T47D (cell line): ENCODE measurements around the gene SERPINA7.

Experiments
- DNase-seq, 2 experiments: peaks; one replicate each; pipeline versions ENCODE4 v3.0.0 to v3.0.0-alpha.2; 2011 to 2012; ENCODE audit warnings: low read depth in 1 of 2, low spot score in 1 of 2
- JUND ChIP-seq: IDR thresholded peaks from 2 replicates; pipeline ENCODE4 v1.6.1; 2012; ENCODE audit warnings: low read depth
- in situ Hi-C: cut with HindIII; loops from 2 replicates; pipeline ENCODE4 v1.10.0; 2016; ENCODE audit warnings: low sequenced_read_pairs, low pct_unique_long_range_greater_than_20kb

Gene SERPINA7, protein sequence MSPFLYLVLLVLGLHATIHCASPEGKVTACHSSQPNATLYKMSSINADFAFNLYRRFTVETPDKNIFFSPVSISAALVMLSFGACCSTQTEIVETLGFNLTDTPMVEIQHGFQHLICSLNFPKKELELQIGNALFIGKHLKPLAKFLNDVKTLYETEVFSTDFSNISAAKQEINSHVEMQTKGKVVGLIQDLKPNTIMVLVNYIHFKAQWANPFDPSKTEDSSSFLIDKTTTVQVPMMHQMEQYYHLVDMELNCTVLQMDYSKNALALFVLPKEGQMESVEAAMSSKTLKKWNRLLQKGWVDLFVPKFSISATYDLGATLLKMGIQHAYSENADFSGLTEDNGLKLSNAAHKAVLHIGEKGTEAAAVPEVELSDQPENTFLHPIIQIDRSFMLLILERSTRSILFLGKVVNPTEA

DNA sequence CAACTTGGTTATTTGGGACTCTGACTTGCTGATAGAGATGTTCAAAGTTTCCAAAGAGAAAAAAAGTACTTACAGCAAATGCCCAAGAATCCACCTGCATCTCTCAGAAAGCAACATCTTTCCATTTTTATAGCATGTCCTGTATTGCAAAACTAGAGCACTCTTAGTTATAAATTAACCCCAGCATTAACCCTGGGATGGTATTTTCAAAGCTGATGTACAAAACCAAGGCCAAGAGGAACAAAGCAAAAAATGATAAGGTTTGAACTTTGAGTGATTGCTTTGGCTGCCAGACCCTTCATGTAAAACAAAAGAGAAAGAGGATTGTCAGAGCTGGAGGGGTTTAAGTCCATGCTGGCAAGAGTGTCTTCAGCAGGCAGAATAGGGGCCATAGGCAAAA, at the start of gene SERPINA7:
SERPINA7 (minus strand) TSS at position 103 of the 400 bp plus-strand sequence. CDS start 1,669 bp downstream, outside the sequence.
- TF ChIP-seq JUND, result no peak
- in situ Hi-C loops, result no loop called here
- DNase-seq, result no peak

DNA sequence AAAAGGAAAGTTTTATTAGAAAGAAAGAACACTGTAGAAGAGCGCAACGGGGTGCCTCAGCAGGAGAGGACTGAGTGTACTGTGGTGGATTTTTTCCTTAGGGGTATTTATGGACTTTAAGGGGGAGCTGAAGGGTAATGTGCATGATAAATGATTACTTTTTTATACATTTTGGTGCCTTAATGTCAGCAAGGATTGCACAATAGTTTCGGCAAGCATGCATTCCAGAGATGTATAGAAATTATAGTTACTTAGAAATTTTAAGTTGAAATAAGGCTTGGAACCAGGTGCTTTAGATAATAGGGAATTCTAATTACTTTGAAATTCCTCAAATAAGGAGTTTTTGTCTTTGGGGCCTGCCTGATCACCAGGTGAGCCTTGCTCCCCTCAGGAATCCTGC, 30.5 kb upstream of the SERPINA7 start:
- no peak for DNase-seq
- in situ Hi-C loops, result no loop called here
- TF ChIP-seq JUND, result no peak

DNA sequence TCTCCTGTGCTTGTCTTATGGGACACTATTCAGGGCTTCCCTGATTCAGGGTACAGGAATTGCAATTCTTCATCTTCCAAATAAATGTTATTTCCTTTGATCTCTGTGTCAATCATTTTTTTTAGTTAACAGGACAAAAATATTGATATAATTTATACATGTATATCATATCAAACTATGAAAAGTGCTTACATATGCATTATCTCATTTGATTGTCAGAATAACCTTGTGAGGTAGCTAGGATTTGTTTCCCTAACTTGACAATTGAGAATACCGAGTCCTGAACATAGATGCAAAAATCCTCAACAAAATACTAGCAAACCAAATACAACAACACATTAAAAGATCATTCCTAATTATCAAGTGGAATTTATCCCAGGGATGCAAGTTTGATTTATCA, 11.5 kb upstream of the SERPINA7 start:
- DNase-seq, result no peak
- in situ Hi-C loops, result no loop called here
- no peak for TF ChIP-seq JUND

DNA sequence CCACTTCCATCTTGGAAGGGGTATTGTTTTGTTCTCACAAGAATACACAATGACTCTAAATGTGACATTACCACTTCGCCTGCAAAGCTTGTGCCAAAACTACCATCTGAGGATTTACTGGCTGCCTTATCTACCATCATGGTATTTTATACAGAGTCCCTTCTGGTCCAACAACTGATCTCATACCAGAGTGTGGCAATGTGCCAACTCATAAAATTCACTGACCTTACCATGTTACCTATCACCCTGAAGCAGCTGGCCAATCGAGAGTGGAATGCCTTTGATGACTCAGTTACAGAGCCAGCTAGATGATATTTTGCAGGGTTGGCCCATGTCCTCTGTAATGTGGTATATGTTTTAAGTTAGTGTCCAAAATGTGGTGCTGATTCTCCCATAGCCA, 3.8 kb upstream of the SERPINA7 start:
- in situ Hi-C loops, result no loop called here
- peak in 1 of 2 experiments; percentile 12 for DNase-seq
- TF ChIP-seq JUND, result no peak

DNA sequence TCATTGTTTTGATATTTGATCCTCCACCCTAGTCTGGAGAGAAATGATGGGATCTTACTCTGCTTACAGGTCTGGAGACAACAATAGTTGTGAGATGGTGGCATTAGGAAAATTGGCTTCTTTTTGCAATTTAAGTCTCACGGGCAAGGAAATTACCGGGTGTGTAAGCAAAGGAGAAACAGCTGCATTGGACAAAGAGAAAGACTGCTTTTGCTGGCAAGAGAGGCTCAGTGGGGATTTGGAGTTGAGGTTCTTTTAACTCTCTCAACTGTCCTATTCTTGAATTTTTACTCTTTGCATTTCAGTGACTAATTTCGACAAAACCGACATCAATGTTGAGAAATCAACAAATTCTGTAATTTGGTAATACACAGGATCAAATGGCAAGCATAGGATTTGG, 2.3 kb upstream of the SERPINA7 start:
- in situ Hi-C loops, result no loop called here
- TF ChIP-seq JUND, result no peak
- DNase-seq, result no peak

DNA sequence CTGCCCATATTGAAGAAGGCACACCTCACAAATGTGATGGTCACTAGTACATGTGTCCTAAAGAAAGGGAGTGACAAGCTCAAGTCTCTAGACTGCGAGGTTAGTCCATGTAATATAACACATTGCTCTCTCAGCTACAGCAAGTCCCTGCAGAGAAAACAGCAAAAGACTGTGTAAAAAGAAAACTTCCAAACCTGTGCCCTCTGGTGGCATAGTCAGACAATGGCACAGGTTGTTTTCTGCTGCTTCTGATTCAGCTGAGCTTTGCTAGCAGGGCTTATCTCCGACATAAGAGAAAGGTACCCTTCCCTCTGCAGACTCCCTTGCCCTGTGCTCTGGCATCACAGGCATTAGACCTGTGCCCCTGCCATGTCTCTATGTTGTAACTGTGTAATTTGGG, 1.4 kb upstream of the SERPINA7 start:
- no peak for TF ChIP-seq JUND
- in situ Hi-C loops, result no loop called here
- DNase-seq, result peak in 1 of 2 experiments; percentile 31

DNA sequence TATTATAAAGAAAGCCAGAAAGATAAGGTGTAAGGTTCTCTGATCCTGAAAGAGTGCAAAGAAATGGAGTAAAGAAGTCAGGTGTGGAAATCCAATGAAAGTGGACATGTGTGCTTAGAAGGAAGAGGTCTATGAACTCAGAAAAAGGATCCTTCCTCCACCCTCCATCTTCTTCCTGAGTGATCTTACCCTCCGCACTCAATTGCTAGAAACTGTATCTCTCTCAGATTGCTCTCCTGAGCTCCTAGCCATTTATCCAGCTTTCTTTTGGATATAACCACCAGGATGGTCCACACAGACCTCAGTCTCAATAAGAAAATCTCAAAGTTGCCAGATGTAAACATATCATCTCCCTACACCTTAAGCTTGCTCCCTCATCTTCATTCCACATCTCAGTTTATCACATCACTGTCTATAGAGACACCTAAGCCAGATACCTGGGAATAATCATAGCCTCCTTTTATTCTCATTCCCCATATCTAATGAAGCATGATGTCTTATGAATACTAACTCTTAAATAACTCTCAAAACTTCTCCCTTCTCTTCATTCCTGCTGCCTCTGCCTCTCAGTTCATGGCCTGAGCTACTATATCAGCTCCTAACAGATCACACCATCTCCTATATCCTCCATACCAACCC, 573 bp downstream of the SERPINA7 start:
- no peak for TF ChIP-seq JUND
- DNase-seq, result no peak
- in situ Hi-C loops, result no loop called here

DNA sequence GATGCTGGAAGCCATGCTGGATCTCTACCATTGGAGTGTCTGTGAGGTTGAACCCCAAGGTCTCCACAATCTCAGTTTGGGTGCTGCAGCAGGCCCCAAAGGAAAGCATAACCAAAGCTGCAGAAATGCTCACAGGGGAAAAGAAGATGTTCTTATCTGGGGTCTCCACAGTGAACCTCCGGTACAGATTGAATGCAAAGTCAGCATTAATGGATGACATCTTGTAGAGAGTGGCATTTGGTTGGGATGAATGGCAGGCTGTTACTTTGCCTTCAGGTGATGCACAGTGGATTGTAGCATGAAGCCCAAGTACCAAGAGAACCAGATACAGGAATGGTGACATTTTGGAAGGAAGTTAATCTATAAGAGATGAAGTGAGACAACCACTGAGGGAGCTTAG, 1.8 kb downstream of the SERPINA7 start:
- no peak for TF ChIP-seq JUND
- no peak for DNase-seq
- in situ Hi-C loops, result no loop called here

DNA sequence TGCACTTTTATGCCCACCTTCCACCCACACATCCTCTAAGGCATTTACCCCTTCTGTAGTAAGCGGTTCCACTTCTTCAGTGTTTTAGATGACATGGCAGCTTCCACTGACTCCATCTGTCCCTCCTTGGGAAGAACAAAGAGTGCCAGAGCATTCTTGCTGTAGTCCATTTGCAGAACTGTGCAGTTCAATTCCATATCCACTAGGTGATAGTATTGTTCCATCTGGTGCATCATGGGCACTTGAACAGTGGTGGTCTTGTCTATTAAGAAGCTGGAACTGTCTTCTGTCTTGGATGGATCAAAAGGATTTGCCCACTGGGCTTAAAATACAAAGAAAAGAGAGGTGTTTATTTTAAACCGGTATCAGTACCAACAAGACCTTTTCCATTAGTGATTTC, 3.5 kb downstream of the SERPINA7 start:
- TF ChIP-seq JUND, result no peak
- peak in 1 of 2 experiments; percentile 4 for DNase-seq
- in situ Hi-C loops, result no loop called here

DNA sequence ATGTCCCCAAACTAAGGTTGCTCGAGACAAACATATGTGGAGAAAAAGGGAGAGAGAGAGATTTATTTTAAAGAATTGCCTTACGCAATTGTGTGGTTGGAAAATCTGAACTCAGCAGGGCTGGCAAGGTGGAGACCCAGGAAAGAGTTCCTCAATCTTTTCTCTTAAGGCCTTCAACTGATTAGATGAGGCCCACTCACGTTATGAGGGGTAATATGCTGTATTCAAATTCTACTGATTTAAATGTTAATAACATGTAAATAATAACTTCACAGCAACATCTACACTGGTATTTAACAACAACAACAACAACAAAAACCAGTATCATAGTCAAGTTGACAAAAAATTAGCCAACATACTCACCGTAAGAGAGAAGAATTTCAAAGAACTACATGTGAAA, 14.6 kb downstream of the SERPINA7 start:
- in situ Hi-C loops, result no loop called here
- no peak for DNase-seq
- no peak for TF ChIP-seq JUND

DNA sequence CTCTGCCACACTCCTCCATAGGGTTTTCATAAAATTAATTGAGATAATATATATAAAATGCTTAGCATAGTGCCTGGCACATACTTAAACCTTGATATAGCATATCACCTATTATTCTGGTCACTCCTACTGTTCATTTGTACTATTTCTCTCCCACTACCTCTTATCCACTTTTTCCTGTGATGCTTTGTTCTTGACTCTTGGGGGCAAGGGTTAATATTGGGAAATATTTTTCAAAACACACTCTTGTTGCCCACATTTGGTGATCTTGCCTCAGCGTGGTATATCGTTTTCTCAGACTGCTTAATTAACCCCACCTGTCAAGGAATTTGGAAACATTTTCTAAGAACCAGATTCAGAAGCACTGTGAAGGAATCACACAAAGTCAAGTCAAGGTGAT, 16.3 kb downstream of the SERPINA7 start:
- TF ChIP-seq JUND, result no peak
- no peak for DNase-seq
- in situ Hi-C loops, result no loop called here

DNA sequence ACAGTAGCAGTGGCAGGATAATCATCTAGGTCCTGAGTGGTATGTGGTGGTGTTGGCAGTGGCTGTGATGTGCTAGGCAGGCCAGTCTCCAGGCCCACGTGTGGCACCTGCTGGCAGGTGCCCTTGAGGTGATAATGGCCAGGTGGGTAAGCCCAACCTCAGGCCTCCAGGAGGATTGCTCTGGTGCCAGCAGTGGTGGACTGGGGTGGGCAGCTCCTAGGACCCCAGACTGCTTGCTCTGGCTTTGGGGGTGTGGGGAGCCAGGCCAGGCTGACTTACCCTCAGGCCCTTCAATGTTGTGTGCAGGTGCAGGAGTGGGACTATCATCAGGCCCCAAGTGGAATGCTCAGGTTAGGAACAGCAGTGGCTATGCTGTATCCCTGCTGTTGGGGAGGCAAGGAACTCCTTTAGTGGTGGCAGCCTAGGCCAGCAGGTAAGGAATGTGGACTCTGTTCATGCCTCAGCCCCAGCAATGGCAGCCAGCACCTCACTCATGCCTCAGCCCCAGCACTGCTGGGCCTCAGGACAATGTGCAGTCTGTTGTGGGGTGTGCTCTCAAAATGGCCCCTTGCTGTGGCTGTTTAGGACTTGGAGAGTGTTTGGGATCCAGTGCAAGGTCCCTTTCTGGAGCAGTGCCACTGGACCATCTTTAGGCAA, 24.3 kb downstream of the SERPINA7 start:
- DNase-seq, result no peak
- TF ChIP-seq JUND, result no peak
- in situ Hi-C loops, result no loop called here

DNA sequence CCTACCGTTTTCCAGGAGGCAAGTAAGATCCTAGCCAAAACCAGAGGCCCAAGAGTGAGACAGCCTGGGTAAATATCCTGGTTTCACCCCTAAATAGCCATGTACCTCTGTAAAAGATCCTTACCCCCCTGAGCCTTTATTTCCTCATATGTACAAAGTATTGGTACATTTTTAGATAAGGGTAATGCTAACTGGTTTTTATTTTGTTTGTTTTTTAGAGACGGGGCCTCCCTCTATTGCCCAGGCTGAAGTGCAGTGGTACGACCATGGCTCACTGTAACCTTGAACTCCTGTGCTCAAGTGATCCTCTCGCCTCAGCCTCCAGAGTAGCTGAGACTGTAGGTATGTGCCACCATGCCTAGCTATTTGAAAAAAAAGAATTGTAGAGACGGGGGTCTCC, 29.4 kb downstream of the SERPINA7 start:
- in situ Hi-C loops, result no loop called here
- TF ChIP-seq JUND, result no peak
- no peak for DNase-seq
